Smooth muscle cell of the brain vasculature (primary cell): ENCODE results near the gene STAC3.

Source experiments
- DNase-seq: peaks from one replicate; pipeline ENCODE4 v3.0.0-alpha.2; 2012; ENCODE audit warnings: low read depth, low spot score

STAC3 gene

DNA sequence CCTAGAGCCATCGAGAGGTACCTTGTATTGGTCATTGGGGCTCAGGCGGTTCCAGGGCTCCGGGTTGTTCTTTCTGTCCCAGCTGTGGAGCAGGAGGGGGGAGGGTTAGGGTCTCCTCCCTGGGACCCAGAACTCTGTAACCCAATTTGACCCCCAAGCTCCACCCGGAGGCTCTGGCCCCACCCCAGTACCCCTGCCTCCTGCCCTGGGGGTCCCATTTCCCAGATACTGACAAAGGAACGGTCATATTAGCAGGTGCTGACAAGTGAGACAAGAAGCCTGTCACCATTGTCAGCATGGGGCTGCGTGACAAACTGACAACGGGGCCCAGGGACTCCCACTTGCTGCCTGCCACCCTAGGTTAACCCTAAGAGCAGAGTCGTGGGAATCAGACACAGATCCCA lies 15.3 kb downstream of the STAC3 start:
- no peak for DNase-seq

DNA sequence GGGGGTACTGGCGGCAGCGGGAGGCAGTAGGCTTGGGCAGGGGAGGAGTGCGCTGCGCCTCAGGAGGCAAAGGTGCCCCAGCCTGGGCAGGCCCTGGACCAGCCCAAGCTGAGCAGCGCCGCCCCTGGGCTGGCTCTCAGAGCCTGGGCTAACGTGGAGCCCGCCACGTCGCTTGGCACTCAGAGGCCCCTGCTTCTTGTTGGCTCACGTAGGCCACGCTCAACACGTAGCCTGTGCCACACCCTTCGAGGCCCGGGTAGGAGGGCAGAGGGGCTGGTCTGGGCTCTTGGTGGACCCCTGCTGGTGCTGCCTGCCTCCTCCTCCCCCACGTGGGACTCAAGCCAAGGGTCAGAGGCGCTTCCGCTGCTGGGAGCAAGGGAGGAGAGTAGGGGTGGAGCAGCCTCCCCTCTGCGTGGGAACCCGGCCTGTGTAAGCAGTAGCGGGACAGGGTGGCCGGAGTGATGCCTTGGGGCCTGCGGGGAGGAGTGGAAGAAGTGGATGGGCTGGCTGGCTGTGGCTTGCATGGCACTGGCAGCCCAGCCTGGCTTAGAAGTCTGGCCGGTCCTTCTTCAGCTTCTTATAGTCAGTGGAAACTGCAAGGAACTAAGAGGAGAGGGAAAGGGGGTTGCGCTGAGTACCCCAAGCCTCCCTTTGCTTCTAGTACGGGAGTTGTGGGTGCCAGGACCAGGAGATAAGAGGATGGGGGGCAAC lies 15.8 kb downstream of the STAC3 start:
- DNase-seq = peak; percentile 75

DNA sequence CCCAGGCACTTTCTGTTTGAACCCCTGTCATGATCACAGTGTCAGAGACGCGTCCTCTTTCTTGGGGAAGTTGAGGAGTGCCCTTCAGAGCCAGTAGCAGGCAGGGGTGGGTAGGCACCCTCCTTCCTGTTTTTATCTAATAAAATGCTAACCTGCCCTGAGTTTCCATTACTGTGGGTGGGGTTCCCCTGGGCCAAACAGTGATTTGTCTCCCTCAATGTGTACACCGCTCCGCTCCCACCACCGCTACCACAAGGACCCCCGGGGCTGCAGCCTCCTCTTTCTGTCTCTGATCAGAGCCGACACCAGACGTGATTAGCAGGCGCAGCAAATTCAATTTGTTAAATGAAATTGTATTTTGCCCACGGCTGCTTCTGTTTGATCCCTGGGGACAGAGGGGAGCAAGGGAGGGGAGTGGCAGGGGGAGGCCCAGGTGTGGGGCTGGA lies 16.4 kb downstream of the STAC3 start:
- DNase-seq = no peak

DNA sequence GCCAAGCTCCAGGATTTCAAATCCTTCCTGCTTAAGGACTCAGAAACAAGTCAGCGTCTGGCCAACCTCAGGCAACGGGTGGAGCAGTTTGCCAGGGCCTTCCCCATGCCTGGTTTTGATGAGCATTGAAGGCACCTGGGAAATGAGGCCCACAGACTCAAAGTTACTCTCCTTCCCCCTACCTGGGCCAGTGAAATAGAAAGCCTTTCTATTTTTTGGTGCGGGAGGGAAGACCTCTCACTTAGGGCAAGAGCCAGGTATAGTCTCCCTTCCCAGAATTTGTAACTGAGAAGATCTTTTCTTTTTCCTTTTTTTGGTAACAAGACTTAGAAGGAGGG lies 16.8 kb downstream of the STAC3 start:
- no peak for DNase-seq

DNA sequence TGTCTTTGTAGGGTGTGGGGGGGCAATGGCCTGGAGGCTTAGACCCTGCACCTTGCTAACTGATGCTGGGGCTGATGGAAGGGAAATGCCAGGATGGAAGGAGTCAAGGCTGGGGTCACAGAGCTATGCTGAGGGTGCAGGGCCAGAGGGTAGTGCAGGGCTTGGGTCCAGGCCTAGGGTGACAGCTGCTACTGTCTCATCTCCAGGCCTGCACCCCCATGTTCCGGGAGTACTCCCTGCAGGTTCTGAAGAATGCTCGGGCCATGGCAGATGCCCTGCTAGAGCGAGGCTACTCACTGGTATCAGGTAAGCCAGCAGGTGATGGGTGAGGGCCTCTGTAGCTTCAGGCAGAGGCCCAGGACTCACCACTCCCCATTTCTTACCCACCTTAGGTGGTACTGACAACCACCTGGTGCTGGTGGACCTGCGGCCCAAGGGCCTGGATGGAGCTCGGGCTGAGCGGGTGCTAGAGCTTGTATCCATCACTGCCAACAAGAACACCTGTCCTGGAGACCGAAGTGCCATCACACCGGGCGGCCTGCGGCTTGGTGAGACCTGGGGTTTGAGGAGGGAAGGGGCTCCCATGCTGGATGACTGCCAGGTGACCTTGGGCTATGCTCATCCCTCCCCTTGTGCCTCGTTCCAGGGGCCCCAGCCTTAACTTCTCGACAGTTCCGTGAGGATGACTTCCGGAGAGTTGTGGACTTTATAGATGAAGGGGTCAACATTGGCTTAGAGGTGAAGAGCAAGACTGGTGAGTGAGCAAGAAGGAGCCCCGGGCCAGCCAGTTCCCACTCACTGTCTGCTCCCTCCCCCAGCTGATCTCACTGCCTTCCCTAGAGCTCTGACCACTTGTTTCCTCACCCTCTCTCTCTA lies 17.4 kb downstream of the STAC3 start:
- no peak for DNase-seq

DNA sequence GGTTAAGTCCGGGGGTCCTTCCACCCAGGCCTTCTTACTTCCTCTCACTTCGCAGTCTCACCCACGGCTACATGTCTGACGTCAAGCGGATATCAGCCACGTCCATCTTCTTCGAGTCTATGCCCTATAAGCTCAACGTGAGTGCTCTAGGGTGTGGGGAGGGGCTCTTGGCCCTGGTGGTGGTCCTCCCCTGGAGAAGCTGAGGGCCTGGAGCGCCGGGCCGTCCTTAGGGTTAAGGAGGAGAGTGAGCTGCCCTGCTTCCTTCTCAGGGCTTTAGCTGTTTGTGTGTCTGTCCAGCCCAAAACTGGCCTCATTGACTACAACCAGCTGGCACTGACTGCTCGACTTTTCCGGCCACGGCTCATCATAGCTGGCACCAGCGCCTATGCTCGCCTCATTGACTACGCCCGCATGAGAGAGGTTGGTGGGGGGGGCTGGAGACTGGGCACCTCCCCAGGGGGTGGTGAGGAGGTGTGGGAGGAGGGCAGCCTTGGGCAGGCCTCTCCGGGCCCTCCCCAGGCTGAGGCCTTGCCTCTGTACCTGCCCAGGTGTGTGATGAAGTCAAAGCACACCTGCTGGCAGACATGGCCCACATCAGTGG lies 18.7 kb downstream of the STAC3 start:
- no peak for DNase-seq

DNA sequence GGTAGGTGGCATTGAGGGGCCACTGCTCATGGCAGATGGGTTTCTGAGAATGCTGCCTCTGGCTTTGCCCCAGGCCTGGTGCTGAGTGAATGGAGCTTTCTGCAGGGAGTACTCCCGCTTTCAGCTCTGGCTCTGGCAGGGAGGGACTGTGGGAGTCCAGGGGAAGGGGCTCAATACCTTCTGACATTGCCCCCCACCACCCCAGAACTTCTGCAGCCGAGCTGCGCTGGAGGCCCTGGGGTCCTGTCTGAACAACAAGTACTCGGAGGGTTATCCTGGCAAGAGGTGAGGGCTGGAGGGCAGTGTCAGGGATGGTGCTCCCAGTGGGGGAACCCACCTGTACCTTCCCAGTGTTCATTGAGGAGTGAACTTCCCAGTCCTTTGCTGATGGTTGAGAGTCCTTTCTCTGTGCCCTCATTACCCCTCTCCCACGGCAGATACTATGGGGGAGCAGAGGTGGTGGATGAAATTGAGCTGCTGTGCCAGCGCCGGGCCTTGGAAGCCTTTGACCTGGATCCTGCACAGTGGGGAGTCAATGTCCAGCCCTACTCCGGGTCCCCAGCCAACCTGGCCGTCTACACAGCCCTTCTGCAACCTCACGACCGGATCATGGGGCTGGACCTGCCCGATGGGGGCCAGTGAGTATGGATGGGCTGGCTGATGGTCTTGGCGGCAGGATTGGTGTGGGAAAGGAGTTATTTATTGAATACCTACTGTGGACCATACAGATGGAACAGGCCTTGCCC lies 19.5 kb downstream of the STAC3 start:
- no peak for DNase-seq

DNA sequence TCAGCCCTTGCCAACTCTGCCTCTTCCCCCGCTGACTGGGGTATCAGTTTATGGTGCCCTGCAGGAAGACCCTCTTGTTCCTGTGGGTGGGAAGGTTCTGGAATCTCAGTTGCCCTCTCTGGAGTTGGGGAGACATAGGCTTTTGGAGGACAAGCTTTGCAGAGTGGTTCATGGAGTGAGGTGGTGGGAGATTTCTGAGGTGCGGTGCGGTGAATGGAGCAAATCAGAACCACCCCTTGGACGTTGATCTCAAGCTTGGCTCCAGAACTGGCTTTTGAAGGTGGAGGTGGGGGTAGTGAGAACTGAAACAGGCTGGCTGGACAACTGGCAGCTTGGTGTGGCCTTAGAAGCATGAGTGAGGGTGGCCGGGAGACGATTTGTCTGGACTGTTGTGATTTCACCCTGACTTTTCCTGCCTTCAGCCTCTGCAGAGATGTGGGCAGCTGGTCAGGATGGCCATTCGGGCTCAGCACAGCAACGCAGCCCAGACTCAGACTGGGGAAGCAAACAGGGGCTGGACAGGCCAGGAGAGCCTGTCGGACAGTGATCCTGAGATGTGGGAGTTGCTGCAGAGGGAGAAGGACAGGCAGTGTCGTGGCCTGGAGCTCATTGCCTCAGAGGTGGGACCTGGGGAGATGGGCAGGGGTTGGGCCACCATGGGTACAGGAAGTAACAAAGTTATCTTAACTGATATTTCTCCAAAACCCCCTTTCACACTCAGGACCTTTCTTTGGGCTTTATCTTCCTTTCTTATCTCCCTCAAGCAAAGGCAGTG lies 20.4 kb downstream of the STAC3 start:
- DNase-seq = no peak

DNA sequence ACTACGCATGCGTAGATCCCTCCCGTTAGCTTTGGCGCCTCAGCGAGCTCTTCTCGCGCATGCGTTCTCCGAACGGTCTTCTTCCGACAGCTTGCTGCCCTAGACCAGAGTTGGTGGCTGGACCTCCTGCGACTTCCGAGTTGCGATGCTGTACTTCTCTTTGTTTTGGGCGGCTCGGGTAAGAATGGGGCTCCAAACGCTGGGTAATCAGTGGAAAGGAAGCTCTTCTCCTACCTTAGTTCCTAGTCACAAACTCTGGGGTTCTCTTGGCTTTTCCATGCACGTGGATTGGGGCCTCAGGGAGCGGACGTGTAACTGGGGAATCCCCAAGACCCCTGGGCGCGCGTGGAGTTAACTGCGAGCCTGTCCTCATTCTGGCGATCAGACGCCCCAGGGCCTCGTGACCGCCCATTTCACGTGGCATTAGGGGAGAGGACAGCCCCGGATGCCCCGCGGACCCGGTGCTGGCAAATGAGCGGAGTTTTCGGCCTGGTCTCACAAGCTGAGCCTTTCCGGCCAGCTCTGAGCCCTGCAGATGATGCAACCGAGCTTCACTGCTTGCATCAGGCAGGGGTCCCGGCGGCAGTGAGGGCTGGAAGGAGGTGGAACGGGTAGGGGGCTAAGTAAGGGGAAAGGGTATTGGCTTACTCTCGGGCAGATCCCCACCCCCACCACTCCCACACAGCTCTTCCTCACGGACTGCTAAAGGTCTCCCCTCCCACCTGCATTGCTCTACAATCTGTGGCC lies 21.2 kb downstream of the STAC3 start, which contains the start of gene SHMT2:
Gene SHMT2, plus strand, starts transcription at position 78 of the 747 bp plus-strand sequence. Its CDS starts 68 bp downstream, at position 146.
- peak; percentile 91 for DNase-seq

DNA sequence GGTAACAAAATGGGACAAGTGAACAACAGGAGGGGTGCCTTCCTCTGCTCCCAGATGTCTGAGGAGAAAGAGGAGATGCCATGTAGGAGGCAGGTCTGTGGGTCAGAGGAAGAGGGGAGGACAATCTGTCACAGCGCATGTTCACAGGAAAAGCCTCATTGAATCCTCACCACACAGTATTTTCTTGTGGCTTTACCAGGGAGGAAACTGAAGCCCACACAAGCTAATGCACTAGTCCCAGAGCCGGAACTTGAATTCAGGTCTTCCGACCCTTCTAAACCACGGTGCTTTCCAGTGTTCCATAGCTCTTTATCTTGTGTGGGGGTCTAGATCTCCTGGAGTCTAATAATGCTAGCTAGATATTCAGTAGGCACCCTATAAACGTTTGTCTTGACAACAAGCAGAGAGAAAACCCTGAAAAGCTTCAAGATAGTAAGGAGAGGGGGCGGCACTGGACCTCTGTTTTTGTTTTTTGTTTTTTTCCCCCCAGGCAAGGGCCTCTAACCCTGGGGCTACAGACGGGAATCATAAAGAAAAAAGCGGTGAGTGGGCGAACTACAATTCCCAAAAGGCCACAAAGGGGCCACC lies 21.8 kb downstream of the STAC3 start:
- no peak for DNase-seq

DNA sequence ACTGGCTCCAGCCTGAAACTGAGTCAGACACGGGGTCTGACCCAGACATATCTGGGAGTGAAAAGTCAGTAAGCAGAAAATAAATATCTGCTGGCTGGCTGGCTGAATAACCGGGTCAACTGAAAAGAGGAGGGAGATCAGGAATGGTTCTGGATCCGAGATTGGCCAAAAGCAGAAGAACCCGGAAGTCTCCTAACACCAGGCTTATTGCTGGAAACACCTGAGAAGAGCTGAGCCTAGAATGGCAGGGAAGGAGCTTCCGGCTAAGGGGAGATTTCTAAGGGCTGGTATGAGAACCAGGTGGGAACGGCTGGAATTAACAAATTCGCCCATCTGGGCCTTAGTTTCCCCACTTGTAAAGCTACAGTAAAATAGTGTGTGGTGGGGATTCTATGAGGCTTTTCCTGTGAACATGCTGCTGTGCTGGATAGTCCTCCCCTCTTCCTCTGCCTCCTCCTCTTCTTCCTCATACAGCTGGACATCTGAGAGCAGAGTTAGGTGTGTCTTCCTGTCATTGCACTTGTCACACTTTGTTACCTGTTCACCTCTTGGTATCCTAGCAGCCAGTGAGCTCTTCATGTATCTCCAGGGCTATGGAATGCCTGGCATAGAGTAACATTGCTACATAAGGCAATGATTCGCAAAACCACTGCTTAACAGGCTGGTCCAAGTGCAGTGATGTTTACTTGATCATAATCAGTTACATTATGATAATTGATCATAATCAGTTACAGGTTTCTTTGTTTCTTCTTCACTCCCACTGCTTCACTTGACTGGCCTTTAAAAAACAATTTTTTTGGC lies 23.5 kb downstream of the STAC3 start:
- DNase-seq = no peak

DNA sequence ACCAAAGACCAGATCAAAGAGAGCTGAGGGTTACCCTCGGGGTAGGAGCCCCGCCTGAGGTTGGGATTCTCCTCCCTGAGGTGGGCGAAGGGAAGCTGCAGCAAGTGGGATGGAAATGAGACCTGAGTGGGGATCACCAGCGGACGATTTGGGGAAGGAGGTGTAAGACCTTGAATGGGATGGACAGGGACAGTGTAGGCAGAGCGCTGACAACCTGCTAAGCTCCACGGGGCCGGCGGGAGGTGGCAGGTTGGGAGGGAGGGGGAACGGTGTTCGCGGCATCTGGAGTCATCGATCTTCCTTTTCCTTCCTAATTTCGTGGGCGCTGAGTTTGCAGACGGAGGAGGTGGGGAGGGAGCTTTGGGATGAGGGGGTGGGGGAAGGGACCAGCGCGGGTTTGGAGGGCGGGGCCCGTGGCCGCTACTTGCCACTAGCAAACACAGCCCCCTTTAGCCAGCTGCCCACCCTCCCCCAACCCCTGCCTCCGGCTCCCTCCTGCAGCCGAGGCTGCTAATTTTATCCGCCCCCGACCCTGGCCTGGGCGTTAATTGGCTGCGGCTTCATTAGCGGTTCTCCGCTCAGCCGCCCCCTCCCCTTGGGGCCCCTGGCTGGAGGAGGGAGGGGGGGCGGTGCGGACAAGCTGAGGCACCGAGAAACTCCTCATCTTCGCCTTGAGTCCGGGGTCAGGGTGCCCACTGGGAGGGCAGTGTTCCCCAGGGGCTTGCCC lies 24.2 kb downstream of the STAC3 start:
- no peak for DNase-seq

DNA sequence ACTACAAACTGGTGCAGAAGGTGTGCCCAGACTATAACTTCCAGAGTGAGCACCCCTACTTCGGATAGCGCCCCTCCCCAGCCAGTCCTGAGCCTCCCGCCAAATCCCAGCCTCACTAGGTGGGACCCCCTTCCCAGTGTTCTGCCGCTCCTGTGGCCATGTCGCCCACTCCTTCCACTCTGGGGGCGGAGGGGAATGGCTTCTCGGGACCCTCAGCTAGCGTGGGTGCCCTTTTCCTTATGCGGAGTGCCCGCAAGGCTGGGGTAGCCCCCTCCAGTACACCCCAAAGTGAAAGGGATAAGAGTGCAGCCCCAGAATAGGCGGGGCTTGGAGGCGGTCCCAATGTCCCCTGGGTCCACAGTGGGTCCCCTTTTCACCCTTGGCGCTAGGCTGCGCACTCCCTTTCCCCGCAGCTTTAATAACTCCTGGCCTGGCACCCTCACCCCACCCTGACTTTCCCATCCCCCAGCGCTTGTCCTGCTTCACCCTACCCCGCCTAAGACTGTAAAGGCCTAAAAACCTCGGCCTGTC lies 25.2 kb downstream of the STAC3 start:
- no peak for DNase-seq

DNA sequence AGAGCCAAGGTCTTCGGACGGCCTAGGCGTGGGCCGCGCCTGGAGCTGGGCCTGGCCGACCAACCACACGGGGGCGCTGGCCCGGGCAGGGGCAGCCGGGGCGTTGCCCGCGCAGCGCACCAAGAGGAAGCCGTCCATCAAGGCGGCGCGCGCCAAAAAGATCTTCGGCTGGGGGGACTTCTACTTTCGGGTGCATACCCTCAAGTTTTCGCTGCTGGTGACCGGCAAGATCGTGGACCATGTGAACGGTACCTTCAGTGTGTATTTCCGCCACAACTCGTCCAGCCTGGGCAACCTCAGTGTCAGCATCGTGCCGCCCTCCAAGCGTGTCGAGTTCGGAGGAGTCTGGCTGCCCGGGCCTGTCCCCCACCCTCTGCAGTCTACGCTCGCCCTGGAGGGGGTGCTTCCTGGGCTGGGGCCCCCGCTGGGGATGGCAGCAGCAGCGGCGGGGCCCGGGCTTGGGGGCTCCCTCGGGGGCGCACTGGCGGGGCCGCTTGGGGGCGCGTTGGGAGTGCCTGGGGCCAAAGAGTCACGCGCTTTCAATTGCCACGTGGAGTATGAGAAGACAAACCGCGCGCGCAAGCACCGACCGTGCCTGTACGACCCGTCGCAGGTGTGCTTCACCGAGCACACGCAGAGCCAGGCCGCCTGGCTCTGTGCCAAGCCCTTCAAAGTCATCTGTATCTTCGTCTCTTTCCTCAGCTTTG lies 25.9 kb downstream of the STAC3 start:
- no peak for DNase-seq

DNA sequence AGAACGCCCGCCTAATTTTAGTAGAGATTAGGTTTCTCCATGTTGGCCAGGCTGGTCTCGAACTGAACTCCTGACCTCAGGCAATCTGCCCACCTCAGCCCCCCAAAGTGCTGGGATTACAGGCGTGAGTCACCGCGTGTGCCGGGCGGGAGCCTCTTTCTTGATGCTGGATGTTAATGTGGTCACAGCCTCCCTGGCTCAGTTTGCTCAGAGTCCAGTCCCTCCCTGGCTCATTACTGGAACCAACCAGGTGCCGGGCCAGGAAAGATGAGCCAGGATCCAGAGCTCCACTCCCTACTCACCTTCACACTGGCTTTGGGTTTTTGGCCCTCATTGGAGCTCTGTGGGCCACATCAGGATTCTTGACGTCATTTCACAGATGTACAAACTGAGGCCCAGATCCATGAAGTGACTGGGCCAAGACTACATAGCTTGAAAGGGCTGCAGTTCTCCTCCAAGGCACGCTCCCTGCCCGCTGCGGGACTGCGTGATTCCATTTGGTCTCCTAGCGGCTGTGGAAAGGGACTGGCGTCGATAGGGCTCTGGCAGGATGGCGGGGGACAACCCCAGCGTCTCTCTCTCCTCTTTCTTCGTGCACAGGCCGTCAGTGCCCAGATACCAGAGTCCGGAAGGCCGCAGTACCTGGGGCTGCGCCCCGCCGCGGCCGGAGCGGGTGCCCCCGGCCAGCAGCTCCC lies 26.6 kb downstream of the STAC3 start:
- DNase-seq = no peak

DNA sequence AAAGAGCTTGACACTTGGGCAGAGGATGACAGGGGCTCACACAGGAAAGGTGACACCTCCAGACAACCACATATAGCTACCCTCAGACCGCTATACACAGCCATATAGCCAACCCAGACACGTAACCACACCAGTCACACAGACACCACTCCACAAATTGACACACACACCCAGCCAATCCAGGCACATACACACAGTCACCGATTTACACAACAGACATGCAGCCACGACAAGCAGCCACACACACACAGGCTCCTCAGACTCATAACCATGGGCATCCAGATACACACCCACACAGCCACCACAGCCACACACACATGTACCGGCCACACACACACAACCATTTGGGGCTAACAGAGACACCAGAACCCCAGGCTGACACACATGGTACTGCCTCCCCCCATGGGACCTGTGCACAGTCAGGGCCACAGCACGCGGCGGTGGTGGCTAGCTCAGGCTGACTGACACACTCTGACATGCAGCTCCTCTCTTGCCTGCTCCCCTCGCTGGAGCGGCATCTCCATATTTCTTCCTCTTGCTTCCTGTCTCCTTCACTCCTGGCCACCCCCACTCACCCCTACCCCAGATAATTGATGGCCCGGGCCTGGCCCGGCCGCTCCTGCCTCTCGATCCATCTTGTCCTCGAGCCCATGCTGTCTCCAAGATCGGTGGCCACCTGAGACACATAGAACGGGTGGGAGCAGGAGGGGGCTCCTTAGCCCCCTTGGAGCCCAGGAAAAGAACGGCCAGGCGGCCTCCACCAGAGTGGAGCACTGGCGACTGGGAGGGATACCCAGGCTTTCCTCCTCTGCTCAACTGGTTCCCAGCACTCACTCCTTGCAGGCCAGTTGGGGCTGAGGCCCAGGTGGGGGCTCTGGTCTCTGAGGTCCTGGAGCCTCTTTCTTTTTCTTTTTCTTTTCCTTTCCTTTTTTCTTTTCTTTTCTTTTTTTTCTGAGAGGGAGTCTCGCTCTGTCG lies 27.5 kb downstream of the STAC3 start:
- no peak for DNase-seq
